ENCODE data around the gene ADNP2.
A peak's percentile ranks its signal among the peaks of the same experiment; 100 is the strongest.
"Not testable (repeated sequence)": the region's sequence is repeated elsewhere in the genome, so short reads cannot be mapped to it uniquely, and the experiment has no call there.

The ADNP2 gene

DNA sequence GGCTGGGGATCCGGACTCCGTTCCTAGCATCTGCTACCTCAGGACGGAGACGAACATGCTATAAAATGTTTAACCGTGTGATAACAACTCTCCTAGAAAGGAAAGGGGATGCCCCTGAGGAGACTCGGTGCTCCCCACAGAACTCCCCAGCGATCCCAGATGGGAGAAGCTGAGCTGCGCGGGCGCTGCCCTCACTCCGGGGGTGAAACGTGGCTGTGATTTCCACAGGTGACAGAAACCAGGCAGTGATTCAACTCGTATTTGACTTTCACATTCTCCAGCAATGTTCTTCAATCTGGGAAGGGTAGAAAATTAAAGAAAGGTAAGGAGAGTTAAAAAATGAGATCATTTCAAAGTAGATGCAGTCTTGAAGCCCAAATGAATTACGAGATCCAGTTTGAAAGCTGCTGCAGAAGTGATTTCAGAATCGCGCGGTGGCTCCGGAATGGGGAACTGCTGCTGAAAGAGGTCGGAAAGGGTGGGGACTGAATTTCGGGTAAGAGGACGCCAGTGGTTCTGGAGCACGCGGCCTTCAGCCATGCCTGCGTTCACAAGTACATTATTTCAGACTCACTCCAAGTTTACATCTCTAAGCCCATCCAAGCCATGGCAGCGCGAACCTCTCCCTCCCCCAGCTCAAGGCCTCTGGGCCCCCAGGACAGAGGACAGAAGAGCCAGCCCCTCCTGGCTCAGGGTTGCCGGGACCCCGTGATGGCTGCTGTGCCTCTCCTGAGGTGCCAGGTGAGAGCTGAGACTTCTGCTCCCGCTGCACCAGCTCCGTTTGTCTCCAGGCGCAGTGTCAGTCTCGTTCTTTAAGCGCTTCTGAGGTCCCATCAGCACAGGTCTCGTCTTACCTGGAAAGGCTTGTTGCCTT, 39.5 kb downstream of the ADNP2 start:
- no peak for DNase-seq

- no peak for DNase-seq
These were observed 40.6 kb downstream of the ADNP2 start for GRCh38 chr18:80149667-80150066.

GRCh38 chr18:80154293-80154692, 45.2 kb downstream of the ADNP2 start:
- DNase-seq: peak; percentile 61

GRCh38 chr18:80157708-80158343, 48.8 kb downstream of the ADNP2 start:
- peak; percentile 90 for DNase-seq

GRCh38 chr18:80158365-80158764, 49.3 kb downstream of the ADNP2 start:
- DNase-seq: no peak

DNA sequence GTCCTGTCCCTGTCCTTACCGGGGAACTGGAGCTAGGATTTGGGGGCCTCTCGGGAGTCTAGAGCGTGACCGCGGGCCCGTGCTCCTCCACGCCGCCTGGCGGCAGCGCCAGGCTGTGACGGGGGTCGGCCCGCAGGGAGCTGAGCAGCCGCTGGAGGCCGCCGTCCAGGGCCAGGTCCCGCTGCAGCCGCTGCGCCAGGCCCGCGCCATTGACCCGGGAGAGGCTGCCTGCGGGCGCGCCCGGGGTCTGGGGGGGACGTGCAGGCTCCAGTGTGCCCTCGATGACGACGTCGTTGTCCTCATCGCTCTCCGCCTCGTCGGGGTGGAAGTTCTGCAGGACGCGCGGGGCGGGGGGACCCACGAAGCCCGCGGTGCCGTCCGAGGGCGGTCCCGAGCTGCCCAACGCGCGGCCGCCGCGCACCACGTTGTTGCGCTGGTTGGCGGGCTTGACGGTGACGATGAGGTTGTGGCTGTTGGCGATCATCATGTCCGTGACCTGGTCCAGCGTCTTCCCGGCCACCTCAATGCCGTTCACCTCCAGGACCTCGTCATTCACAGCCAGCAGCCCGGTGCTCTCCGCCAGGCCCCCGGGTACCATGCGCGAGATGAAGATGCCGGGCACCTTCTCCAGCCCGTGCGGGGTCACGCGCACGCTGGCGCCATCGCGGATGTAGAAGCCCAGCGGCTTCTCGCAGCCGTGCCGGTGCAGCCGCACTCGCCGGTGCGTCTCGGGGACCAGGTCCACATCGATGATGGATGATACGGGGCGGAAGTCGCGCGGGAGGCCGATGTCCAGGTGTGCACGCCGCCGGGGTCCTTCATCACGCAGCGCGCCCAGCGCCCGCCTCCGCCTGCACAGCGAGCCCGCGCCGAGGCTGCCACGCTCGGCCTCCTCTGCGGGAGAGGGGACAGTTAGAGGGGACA, 50.9 kb downstream of the ADNP2 start:
- peak; percentile 66 for DNase-seq

DNA sequence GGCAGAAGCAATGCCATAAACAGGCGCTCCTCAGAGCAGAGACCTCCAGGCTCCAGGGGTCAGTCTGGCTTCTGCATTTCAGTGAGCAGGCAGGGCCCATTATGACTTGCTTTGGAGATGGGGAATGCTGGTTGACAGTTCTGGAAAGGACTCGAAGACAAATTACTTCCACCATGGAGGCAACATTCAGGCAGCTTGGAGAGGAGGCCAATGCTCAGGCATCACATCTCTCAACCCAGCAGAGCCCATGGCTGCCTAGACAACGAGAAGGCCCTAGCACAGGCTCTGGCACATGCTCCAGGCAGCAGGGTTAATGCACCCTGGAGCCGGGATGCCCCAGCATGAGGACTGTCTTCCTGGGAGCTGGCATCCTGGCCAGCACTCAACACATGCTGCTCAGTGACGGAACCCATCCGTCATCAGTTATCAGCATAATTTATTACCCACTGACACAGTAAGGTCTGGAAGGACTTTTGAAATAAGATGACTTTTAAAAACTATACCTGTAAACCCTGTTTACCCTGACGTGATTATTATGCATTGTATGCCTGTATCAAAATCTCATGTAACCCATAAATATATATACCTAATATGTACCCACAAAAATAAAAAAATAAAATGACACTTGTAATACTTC, 52.8 kb downstream of the ADNP2 start:
- peak; percentile 16 for DNase-seq

DNA sequence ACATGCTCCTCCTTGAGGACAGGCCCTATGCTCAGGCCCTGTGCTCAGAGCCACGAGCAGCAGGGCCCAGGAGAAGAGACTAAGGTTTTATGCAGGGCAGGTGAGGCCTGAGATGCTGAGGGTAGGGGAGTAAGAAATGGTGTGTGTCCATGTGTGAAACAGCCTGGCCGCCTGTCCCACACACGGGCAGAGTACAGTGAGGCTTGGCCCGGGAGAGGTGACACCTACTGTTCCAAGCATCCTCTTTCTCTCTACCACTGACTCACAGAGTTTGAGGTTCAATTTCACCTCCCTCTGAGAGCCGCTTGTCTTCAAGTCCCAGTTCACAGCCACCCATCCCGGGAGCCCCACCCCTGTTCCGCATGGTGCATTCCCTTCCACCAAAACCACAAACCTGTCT, 54.1 kb downstream of the ADNP2 start:
- no peak for DNase-seq

DNA sequence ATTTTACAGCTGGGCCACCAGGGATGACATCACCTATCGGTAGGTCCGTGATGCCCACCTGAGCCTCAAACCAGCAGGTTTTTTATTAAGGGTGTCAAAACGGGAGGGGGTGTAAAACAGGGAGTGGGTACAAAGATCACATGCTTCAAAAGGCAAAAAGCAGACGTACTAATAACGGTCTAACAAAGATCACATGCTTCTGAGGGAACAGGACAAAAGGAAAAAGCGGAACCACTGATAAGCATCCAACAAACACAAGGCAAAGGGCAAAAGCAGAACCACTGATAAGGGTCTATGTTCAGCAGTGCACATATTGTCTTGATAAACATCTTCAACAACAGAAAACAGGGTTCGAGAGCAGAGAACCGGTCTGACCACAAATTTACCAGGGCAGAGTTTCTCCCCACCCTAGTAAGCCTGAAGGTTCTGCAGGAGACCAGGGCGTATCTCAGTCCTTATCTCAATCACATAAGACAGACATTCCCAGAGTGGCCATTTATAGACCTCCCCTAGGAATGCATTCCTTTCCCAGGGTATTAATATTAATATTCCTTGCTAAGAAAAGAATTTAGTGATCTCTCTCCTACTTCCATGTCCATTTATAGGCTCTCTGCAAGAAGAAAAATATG, 55.8 kb downstream of the ADNP2 start:
- not testable (repeated sequence) for DNase-seq

- DNase-seq: no peak
These were observed 57.2 kb downstream of the ADNP2 start for GRCh38 chr18:80166240-80166639.

- DNase-seq: no peak
These were observed 57.7 kb downstream of the ADNP2 start for GRCh38 chr18:80166725-80167124.

DNA sequence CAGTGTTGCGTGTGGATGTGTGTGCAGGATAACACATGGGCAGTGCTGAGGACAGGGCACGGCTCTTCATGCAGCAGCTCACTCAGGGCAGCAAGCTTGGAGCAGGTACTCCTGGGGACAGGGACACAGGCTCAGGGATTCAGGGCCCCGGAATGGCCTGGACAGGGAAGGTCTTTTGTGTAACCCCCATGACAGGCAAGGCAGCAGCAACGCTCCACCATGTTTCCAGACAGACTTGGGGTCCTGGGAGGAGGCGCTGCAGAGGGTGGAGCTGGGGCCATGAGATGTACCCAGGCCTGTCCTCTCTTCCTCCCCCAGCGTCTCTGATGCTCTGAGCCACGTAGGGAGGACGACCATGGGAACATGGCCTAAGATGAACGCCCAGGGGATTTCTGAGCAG, 58.3 kb downstream of the ADNP2 start:
- no peak for DNase-seq

DNA sequence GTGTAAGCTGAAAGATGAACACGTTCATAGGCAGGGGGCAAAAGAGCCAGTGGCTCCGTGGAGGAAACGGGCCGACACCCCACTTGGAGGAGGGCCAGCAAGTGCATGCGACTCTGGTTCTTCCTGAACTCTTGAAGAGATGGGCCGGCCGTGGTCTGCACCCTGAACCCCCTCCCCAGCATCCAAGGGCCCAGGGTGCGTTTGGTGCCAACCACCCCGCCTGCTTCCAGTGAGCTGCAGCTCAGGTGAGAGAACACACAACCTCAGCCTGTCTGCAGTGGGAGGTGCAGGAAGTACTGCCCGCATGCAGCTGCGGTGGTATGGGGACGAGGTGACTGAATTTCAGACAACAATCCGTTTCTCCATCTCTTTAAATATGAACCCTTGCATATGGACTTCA, 58.9 kb downstream of the ADNP2 start:
- no peak for DNase-seq

DNA sequence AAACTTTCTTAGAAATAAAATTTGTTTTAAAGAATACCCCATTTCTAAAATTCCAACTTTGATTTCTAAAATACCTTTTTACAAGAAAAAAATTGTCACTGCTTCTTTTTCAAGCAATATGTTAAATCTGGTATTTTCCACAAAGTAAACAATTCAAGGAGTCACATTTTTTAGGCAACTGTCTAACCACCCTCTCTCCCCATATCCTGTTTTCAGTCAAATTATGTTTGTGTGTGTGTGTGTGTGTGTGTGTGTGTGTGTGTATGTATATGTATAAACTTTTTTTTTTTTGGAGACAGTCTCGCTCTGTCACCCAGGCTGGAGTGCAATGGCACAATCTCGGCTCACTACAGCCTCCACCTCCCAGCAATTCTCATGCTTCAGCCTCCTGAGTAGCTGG, 59.3 kb downstream of the ADNP2 start:
- DNase-seq: no peak

DNA sequence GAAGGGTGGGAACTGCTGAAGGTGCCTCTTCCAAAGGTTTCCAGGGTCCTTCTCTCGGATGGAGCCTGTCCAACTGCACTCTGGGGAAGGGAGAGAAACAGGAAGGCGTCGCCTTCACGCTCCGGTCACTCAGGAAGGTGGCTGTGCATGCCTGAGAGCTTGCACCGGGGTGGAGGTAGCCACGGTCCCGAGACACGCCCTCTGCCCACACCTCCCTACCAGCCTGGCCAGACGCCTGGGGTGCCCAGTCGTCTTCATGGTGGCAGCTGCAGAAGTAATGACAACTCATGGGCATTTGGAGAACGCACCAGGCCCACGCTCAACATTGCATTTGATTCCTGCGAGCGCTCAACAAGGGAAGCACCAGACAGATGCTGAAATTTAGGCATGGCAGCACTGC, 59.9 kb downstream of the ADNP2 start:
- no peak for DNase-seq

GRCh38 chr18:80169607-80170006, 60.5 kb downstream of the ADNP2 start:
- DNase-seq: no peak

GRCh38 chr18:80170395-80171053, 61.5 kb downstream of the ADNP2 start:
- no peak for DNase-seq

- DNase-seq: peak; percentile 87
These were observed 62.2 kb downstream of the ADNP2 start for GRCh38 chr18:80171054-80171872.

DNA sequence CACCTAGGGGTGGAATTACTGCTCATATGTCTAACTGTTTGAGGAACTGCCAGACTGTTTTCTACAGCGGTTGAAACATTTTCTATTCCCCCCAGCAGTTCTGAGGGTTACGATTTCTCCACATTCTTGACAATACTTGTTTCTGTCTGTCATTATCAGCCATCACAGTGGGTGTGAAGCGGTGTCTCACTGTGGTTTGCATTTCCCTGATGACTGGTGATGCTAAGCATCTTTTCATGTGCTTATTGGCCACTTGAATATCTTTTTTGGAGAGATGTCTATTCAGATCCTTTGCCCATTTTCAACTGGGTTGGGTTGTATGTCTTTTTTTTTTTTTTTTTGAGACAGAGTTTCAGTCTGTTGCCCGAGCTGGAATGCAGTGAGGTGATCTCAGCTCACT, 63.0 kb downstream of the ADNP2 start:
- DNase-seq: no peak

GRCh38 chr18:80173060-80173459, 64.0 kb downstream of the ADNP2 start:
- DNase-seq: no peak
